Activated CD8-positive, alpha-beta T cell treated with anti-CD3 and anti-CD28 coated beads for 36 hours (primary cell): ENCODE measurements around the gene PPP3CA. TPM values are rescaled to one million over a fixed set of nuclear protein-coding genes. Genes with fewer than 3 reads are reported as not detected.

ENCODE experiments used
- ATAC-seq: fragments of 200-7000 bp; cut with Tn5 transposase; one replicate; pipeline ENCODE4 v1.10.0; 2021; ENCODE audit warnings: mild to moderate bottlenecking, moderate library complexity
- CTCF ChIA-PET: fragments of 350-600 bp; sonication (Branson Sonifier 250); formaldehyde crosslinking; loops from one replicate; lab custom pipeline; 2021; ENCODE audit warnings: antibody characterized with exemption; lab: Charles Lee
- POLR2A ChIA-PET: fragments of 350-600 bp; sonication (Branson Sonifier 250); formaldehyde crosslinking; loops from one replicate; lab custom pipeline; 2021; ENCODE audit warnings: antibody characterized with exemption; lab: Charles Lee
- DNase-seq: peaks from one replicate; pipeline ENCODE4 v3.0.0-alpha.2; 2020
- H3K27ac Mint-ChIP-seq: one replicate; pipeline ENCODE4 v1.8.0; 2021; ENCODE audit warnings: mild to moderate bottlenecking, mixed read lengths
- H3K27me3 Mint-ChIP-seq: one replicate; pipeline ENCODE4 v1.8.0; 2021; ENCODE audit warnings: mixed read lengths
- H3K36me3 Mint-ChIP-seq: one replicate; pipeline ENCODE4 v1.8.0; 2021; ENCODE audit warnings: low read depth, mixed read lengths
- H3K4me1 Mint-ChIP-seq: one replicate; pipeline ENCODE4 v1.8.0; 2021; ENCODE audit warnings: low read depth, mixed read lengths
- H3K4me3 Mint-ChIP-seq: one replicate; pipeline ENCODE4 v1.8.0; 2021; ENCODE audit warnings: mild to moderate bottlenecking, moderate library complexity, mixed read lengths
- H3K9me3 Mint-ChIP-seq: one replicate; pipeline ENCODE4 v1.8.0; 2021; ENCODE audit warnings: mixed read lengths
- intact Hi-C: fragments of 100-400 bp; cut with micrococcal nuclease; formaldehyde crosslinking; loops from one replicate; pipeline ENCODE4 v1.10.0; 2022
- total RNA-seq, 2 experiments: library from RNA; stranded (reverse); gene quantifications; one replicate each; pipeline ENCODE4 v1.2.3, GENCODE V29; 2021
- TF ChIP-seq, protein P1 (sequence below): fragments of 200-600 bp; IDR thresholded peaks from one replicate; pipeline ENCODE4 v1.8.0; 2022; ENCODE audit warnings: antibody characterized with exemption, mild to moderate bottlenecking

The PPP3CA gene
- total RNA-seq, 2 experiments from 2014 or later = 11.8 to 12.7 TPM

DNA sequence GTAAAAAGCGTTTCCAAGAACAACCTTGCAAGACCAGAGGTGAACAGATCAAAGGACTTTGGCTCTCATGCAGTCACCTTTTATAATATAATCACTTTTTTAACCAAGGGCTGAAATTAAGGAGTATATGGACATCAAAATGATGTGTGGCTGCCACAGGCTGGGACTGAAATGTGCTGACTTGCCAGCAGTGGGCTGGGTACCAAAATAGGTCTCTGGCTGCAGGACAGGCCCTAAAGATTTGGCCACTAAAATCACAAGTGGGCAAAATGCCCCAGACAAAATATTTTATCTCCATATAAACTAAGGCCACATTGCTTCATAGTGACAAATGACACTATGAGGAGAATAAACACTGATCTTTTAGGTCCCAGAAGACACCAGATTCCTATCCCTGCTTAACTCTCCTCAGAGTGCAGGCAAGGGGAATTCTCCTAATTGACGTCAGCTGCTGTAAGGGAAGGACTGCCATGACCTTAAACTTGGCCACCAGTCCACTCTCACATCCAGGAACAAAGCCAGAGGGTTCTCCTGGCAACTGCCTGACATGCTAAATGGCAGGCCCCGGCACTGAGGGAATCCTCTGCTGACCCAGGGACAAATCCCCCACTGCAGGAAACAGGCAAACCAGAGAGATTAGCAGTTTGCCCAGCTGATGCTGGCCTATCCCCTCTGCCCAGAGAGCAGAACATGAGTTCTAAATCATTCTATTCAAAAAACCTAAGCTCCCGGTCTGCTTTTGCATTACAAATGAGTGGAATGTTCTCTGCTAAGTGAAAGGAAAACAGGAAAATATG, 155.8 kb downstream of the PPP3CA start:
- ChIA-PET POLR2A (no interaction called here), CTCF (interaction anchor here (1.0 kb wide), 1 partner anchor 22 kb away, joined by 5 read pairs; no protein-coding TSS in a partner anchor)
- DNase-seq (no peak), ATAC-seq (no peak)
- H3K27me3 Mint-ChIP-seq = no peaks in the 10 kb centered on the region
- no peak overlapping the region for H3K4me3 Mint-ChIP-seq
- H3K9me3 Mint-ChIP-seq = no peaks in the 10 kb centered on the region
- peaks cover 20% of the 10 kb centered on the region for H3K4me1 Mint-ChIP-seq
- TF ChIP-seq, protein P1, sequence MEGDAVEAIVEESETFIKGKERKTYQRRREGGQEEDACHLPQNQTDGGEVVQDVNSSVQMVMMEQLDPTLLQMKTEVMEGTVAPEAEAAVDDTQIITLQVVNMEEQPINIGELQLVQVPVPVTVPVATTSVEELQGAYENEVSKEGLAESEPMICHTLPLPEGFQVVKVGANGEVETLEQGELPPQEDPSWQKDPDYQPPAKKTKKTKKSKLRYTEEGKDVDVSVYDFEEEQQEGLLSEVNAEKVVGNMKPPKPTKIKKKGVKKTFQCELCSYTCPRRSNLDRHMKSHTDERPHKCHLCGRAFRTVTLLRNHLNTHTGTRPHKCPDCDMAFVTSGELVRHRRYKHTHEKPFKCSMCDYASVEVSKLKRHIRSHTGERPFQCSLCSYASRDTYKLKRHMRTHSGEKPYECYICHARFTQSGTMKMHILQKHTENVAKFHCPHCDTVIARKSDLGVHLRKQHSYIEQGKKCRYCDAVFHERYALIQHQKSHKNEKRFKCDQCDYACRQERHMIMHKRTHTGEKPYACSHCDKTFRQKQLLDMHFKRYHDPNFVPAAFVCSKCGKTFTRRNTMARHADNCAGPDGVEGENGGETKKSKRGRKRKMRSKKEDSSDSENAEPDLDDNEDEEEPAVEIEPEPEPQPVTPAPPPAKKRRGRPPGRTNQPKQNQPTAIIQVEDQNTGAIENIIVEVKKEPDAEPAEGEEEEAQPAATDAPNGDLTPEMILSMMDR = no peak
- H3K36me3 Mint-ChIP-seq = peaks cover 9% of the 10 kb centered on the region
- no peak overlapping the region for H3K27ac Mint-ChIP-seq
- intact Hi-C loops = no loop called here

DNA sequence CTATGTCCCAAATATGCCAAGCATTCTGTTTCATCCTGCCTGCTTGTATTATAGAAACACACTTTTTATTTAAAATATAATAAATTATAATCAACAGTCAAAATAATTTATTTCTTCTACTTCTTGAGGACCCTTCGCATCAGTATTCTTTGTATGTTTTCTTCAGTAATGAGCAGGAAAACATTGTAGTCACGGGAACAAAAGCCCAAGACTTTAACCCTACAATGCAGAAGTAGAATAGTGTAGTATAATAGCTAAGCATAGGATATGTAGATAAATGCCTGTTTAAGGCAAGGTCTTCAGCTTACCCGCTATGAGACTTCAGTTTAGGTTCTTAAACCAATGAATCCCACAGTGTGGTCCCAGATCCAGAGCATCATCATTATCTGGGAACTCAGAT, 156.6 kb downstream of the PPP3CA start:
- Mint-ChIP-seq H3K4me1 (peaks cover 20% of the 10 kb centered on the region), H3K27me3 (no peaks in the 10 kb centered on the region), H3K9me3 (no peaks in the 10 kb centered on the region), H3K36me3 (peaks cover 9% of the 10 kb centered on the region), H3K27ac (no peak overlapping the region), H3K4me3 (no peak overlapping the region)
- ATAC-seq = no peak
- POLR2A ChIA-PET = no interaction called here
- TF ChIP-seq, protein P1 = no peak
- DNase-seq = no peak
- CTCF ChIA-PET = interaction anchor here (1.0 kb wide), 1 partner anchor 21 kb away, joined by 5 read pairs; no protein-coding TSS in a partner anchor
- intact Hi-C loops = no loop called here

DNA sequence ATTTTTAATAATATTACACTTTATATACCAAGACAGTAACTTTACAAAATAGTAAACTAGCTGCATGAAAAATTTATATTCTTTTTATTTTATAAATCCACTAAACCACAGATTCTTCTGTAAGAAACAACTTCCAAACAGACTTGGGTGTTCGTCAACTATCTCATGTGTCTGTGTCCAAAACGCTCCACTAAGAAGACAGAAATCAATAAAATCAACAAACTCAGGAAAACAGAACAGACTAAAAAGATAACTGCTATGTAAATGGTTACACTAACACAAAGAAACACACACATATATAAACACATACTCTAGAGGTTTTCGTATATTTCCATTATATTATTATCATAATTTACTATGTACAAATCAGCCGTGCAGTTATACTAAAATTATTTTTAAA, 158.4 kb downstream of the PPP3CA start:
- TF ChIP-seq, protein P1 = no peak
- intact Hi-C loops = no loop called here
- no peak overlapping the region for H3K27ac Mint-ChIP-seq
- peaks cover 20% of the 10 kb centered on the region for H3K4me1 Mint-ChIP-seq
- ChIA-PET POLR2A (no interaction called here), CTCF (no interaction called here)
- H3K36me3 Mint-ChIP-seq = peaks cover 2% of the 10 kb centered on the region
- H3K9me3 Mint-ChIP-seq = no peaks in the 10 kb centered on the region
- ATAC-seq (no peak), DNase-seq (no peak)
- no peak overlapping the region for H3K4me3 Mint-ChIP-seq
- H3K27me3 Mint-ChIP-seq = no peaks in the 10 kb centered on the region

DNA sequence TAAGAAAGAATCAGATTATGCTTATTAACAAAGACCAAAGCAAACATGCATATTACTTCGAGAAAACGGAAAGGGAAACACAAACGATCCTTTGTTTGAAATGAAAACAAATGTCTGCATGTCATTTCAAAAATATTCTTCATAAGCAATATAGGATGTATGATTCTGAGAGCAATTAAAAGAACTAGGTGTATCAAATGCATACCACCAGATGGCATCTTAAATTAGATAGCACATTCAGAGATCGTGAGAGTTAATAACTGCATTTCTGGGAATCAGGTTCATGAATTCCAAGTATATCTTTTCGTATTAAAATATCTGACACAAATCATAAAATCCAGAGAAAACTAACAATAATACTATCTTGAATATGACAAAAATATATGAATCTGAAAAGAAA, 159.5 kb downstream of the PPP3CA start:
- POLR2A ChIA-PET = interaction anchor here (0.8 kb wide), 1 partner anchor 32 kb away, joined by 3 read pairs; no protein-coding TSS in a partner anchor
- ATAC-seq (peak; percentile 55), DNase-seq (no peak)
- no peak overlapping the region for H3K27ac Mint-ChIP-seq
- CTCF ChIA-PET = no interaction called here
- TF ChIP-seq, protein P1 = peak; percentile 57
- intact Hi-C loops = no loop called here
- peaks cover 5% of the 10 kb centered on the region for H3K36me3 Mint-ChIP-seq
- H3K27me3 Mint-ChIP-seq = no peaks in the 10 kb centered on the region
- no peaks in the 10 kb centered on the region for H3K9me3 Mint-ChIP-seq
- no peak overlapping the region for H3K4me3 Mint-ChIP-seq
- H3K4me1 Mint-ChIP-seq = peaks cover 21% of the 10 kb centered on the region

DNA sequence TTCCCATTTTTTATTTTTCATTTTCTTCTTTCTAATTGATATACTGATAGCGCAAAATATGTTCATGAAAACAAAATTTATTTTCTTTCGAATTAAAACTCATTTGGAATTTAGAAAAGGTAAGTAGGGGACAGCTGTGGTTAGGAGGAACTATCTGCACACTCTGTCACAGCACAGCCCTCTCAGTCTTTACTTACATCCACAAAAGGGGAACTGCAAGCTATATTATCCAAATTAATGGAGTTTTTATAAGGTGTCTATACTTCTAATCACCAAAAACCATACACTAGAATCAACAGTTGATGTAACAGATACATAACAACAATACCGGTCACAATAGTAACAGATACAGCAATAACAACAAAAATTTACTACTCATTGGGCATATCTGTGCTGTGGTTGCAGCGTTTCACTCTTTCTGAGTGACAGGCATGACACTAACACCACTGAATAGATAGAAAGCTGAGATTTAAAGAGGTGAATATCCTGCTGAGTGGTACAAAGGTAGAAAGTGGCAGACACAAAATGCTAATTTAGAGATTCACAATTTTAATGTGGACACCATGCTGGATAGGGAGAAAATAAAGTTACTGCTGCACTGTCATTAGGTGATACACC, 160.7 kb downstream of the PPP3CA start:
- H3K36me3 Mint-ChIP-seq = peaks cover 13% of the 10 kb centered on the region
- CTCF ChIA-PET = interaction anchor here (1.7 to 1.9 kb wide), 2 partner anchors 17 to 544 kb away, joined by 3 to 7 read pairs; no protein-coding TSS in a partner anchor

More for the DNA sequence above, 160.7 kb downstream of the PPP3CA start:
- DNase-seq = no peak
- TF ChIP-seq, protein P1 = no peak
- Mint-ChIP-seq H3K4me3 (no peak overlapping the region), H3K9me3 (no peaks in the 10 kb centered on the region), H3K4me1 (peaks cover 14% of the 10 kb centered on the region), H3K27me3 (no peaks in the 10 kb centered on the region), H3K27ac (no peak overlapping the region)
- intact Hi-C loops = no loop called here
- ATAC-seq = no peak
- POLR2A ChIA-PET = interaction anchor here (0.8 kb wide), 1 partner anchor 31 kb away, joined by 3 read pairs; no protein-coding TSS in a partner anchor
